Ovary (tissue), 3 donors: ENCODE results near the gene GALNT10.

ENCODE experiments used
- CTCF ChIP-seq, 3 donors: fragments of 450-650 bp in 2 of 3; fragments of 200-600 bp in 1 of 3; IDR thresholded peaks; one replicate each; pipeline versions ENCODE4 v1.5.1 to v1.8.0; 2016 to 2022; ENCODE audit warnings: antibody characterized with exemption in 3 of 3, mild to moderate bottlenecking in 1 of 3
- EP300 ChIP-seq: sonication (generic); formaldehyde crosslinking; IDR thresholded peaks from one replicate; pipeline ENCODE4 v1.6.1; 2017; ENCODE audit warnings: antibody characterized with exemption
- donor health status: DM: no; HTN: no; CAD: no.

DNA sequence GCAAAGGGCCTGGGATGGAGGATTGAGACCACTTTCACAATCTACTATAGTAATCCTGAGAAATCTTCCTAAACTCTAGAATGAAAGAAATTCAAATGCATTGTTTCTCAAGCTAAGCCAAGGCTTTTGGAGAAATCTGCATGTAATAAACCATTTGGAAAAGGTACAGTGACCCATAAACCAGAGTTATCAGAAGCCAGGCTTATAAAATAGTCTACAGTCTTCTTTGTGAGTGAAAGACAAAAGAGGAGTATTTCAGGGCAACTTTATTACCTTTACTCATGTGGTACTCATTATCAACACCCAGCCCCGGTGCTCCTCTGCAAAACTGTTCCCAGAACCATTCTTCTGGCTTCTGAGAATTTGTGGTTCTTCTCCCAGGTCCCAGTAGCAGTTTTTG is 87.0 kb downstream of the GALNT10 start:
- TF ChIP-seq CTCF (IDR thresholded peaks at IDR 0.05) (no peak), EP300 (no peak)
